ENCODE measurements around the gene FOXP1.
A peak's percentile ranks its signal among the peaks of the same experiment; 100 is the strongest.

FOXP1 gene

DNA sequence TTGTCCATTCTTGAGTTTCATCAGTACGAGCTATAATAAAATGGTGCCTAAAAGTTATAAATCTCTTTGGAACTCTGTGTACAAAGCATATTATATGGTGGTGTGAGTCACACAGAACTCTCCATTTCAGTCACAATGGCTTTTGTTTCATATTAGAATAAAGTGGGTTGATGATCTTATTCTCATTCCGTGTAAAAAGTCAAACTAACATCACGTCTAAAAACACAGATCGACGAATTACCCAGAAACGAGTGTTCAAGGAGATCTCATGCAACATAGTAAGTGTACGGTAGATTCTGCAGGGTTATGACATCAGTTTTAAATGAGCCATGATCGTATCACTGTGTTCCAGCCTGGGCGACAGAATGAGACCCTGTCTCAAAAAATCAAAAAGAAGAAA is 122.4 kb downstream of the FOXP1 start:
- DNase-seq (ENCODE audit: low spot score in 2 of 2) (no peak), ATAC-seq (peak; percentile 87)
- Mint-ChIP-seq H3K4me3 (peak overlapping the region; percentile 59), H3K9me3 (no peaks in the 10 kb centered on the region), H3K27ac (peak overlapping the region; percentile 94), H3K4me1 (peaks cover 35% of the 10 kb centered on the region), H3K36me3 (no peaks in the 10 kb centered on the region)

DNA sequence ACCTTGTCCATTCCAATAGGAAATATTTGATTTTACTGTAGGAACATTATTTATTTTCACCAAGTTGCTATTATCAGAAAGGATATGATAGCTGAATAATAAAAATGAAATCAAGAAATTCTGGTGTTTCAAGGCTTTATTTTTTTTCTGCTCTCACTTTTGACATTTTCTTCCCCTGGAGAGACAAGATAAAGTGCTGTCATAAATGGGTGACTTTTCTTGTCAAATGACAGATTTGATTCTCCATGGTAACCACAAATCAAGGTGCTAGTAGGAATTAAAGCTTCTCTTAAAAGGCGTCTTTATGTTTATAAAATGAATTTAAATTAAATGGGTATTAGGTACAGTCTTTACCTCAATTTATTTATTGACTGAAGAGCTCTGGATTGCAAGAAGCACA is 124.6 kb downstream of the FOXP1 start:
- H3K4me1 Mint-ChIP-seq: peaks cover 56% of the 10 kb centered on the region
- H3K27ac Mint-ChIP-seq: no peak overlapping the region
- no peaks in the 10 kb centered on the region for H3K9me3 Mint-ChIP-seq
- ATAC-seq (no peak), DNase-seq (ENCODE audit: low spot score in 2 of 2) (no peak)
- H3K4me3 Mint-ChIP-seq: no peak overlapping the region
- no peaks in the 10 kb centered on the region for H3K36me3 Mint-ChIP-seq

DNA sequence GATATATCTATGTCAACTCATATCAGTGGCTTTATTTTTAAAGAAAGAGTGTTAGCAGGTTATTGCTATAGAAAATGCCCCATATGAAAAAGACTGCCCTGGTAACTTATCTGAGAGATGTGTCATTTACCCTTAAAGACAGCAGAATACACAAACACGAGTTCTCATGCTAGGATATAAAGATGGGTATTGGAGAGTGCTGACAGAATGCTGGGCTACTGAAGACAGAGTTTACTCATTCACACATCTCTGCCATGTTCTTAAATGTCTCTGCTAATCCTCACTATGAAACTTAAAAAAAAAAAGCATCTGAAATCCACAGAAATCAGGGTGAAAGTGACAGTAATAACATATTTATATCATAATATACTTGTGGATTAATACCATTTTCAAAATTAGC is 126.7 kb downstream of the FOXP1 start:
- Mint-ChIP-seq H3K27ac (peak overlapping the region; percentile 77), H3K4me3 (peak overlapping the region; percentile 57)

DNA sequence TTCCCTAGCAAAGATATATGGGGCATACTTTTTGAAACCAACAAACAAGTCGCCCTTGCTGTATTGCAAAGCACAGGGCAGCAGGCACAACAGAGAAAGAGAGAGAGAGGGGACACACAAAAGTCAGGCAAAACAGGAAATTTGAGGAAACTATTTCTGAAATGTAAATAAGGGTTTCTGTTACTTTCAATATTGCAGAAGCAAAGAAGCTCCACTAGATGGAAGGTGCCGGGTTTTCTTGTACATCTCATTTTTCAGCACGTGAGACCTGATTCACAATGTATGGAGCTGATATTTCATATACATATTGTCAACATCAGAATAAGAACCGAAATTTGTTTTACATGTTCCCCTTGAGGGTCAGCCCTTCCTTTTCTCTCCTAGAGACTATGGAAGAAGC is 127.4 kb downstream of the FOXP1 start:
- Mint-ChIP-seq H3K27ac (peak overlapping the region; percentile 77), H3K4me3 (peak overlapping the region; percentile 57), H3K9me3 (no peaks in the 10 kb centered on the region), H3K36me3 (no peaks in the 10 kb centered on the region), H3K4me1 (peaks cover 68% of the 10 kb centered on the region)
- DNase-seq (ENCODE audit: low spot score in 2 of 2) (no peak), ATAC-seq (no peak)

More for the DNA sequence above, 126.7 kb downstream of the FOXP1 start:
- ATAC-seq (peak; percentile 71), DNase-seq (ENCODE audit: low spot score in 2 of 2) (no peak)
- H3K9me3 Mint-ChIP-seq: no peaks in the 10 kb centered on the region
- no peaks in the 10 kb centered on the region for H3K36me3 Mint-ChIP-seq
- peaks cover 70% of the 10 kb centered on the region for H3K4me1 Mint-ChIP-seq

GRCh38 chr3:71454512-71455403 is 128.8 kb downstream of the FOXP1 start:
- Mint-ChIP-seq H3K36me3 (no peaks in the 10 kb centered on the region), H3K9me3 (no peaks in the 10 kb centered on the region), H3K4me1 (peaks cover 66% of the 10 kb centered on the region), H3K4me3 (peak overlapping the region; percentile 57), H3K27ac (peak overlapping the region; percentile 80)
- ATAC-seq (peak; percentile 51), DNase-seq (ENCODE audit: low spot score in 2 of 2) (no peak)

- peaks cover 66% of the 10 kb centered on the region for H3K4me1 Mint-ChIP-seq
Measured at GRCh38 chr3:71453822-71454511, 129.6 kb downstream of the FOXP1 start.

DNA sequence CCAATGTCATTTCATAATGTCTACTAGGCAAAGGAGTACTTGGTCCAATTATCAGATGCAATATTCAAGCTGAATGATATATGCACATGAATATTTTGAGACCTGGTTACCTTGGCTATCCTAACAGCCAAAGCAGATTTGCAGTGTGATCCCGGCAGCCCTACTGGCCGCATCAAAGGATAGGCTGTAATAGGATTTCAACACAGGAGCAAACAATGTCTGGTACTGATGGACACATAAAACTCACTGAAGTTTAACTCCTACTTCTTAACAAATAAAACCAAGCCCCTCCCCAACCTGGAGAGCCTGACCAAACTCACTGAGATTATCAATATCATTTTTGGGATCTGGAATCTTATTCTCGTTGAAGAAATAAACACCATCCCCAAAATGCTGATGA is 130.2 kb downstream of the FOXP1 start:
- H3K27ac Mint-ChIP-seq: peak overlapping the region; percentile 76
- DNase-seq (ENCODE audit: low spot score in 2 of 2) (no peak), ATAC-seq (no peak)
- peaks cover 67% of the 10 kb centered on the region for H3K4me1 Mint-ChIP-seq
- H3K4me3 Mint-ChIP-seq: no peak overlapping the region
- no peaks in the 10 kb centered on the region for H3K36me3 Mint-ChIP-seq
- H3K9me3 Mint-ChIP-seq: no peaks in the 10 kb centered on the region

More at GRCh38 chr3:71453822-71454511, 129.6 kb downstream of the FOXP1 start:
- no peak for DNase-seq (ENCODE audit: low spot score in 2 of 2)
- H3K9me3 Mint-ChIP-seq: no peaks in the 10 kb centered on the region
- H3K36me3 Mint-ChIP-seq: no peaks in the 10 kb centered on the region
- H3K27ac Mint-ChIP-seq: peak overlapping the region; percentile 12
- ATAC-seq: no peak
- peak overlapping the region; percentile 57 for H3K4me3 Mint-ChIP-seq

- DNase-seq (ENCODE audit: low spot score in 2 of 2) (no peak), ATAC-seq (no peak)
- Mint-ChIP-seq H3K27ac (peak overlapping the region; percentile 76), H3K4me1 (peaks cover 69% of the 10 kb centered on the region), H3K4me3 (no peak overlapping the region), H3K9me3 (no peaks in the 10 kb centered on the region), H3K36me3 (no peaks in the 10 kb centered on the region)
Measured at GRCh38 chr3:71451812-71452211, 131.7 kb downstream of the FOXP1 start.

DNA sequence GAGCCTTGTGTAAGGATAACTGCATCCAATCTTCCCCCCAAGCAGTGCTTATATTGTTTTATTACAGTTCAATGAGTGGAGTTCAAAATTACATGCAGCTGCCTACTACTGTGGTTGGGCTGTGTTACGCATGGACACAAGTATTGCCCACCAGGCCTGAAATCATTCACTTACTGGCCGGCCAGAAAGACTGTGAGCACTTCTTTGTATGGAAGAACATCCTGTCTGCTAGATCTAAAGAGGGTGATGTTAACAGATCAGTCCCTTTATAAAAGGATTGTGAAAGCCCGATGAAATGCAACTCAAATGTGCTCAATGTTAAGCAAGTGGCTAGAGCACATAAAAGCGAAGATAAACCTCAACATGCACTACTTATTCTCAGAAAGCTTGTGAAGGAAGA is 132.5 kb downstream of the FOXP1 start:
- no peaks in the 10 kb centered on the region for H3K36me3 Mint-ChIP-seq
- H3K27ac Mint-ChIP-seq: peak overlapping the region; percentile 26
- H3K4me3 Mint-ChIP-seq: peak overlapping the region; percentile 7
- H3K4me1 Mint-ChIP-seq: peaks cover 69% of the 10 kb centered on the region
- no peaks in the 10 kb centered on the region for H3K9me3 Mint-ChIP-seq
- DNase-seq (ENCODE audit: low spot score in 2 of 2): no peak
- no peak for ATAC-seq

DNA sequence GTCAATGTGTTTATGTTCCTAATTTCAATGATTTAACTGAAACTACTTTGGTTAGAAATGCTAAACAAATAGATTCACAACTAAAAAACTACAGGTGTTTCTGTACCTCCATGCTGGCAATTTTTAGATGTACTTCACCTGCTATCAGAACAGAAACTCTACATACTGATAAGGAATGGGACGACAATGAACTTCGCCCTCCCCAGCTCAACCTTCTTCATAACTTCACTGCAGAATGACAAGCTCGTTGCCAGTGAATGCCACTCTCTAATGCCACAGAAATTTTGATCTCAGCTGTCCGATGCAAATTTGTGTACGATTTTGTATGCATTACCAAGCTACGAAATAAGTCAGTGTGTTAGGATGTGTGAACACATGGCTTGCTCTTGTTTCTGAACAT is 133.4 kb downstream of the FOXP1 start:
- H3K9me3 Mint-ChIP-seq: no peaks in the 10 kb centered on the region
- H3K36me3 Mint-ChIP-seq: no peaks in the 10 kb centered on the region
- no peak overlapping the region for H3K4me3 Mint-ChIP-seq
- H3K4me1 Mint-ChIP-seq: peaks cover 66% of the 10 kb centered on the region
- no peak overlapping the region for H3K27ac Mint-ChIP-seq
- DNase-seq (ENCODE audit: low spot score in 2 of 2) (no peak), ATAC-seq (no peak)

DNA sequence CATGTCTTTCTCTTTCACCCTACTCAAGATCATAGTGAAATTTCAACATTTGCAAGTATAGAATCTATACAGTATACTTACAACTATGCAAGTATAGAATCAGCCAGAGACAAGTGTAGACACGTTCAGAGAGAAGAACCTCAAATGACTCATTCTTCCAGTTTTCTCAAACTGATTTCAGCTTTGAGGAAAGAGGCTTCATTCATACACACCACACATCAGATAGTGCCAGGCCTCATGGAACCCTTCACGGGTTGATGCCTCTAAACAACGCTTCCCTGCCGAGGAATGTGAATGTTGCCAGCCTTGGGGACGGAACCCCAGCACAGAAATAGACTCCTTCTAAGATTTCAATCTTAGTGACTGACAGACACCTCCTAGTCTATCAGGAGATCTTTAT is 135.7 kb downstream of the FOXP1 start:
- DNase-seq (ENCODE audit: low spot score in 2 of 2) (no peak), ATAC-seq (peak; percentile 79)
- H3K4me3 Mint-ChIP-seq: no peak overlapping the region
- H3K9me3 Mint-ChIP-seq: no peaks in the 10 kb centered on the region
- H3K27ac Mint-ChIP-seq: peak overlapping the region; percentile 76
- H3K4me1 Mint-ChIP-seq: peaks cover 68% of the 10 kb centered on the region
- peaks cover 4% of the 10 kb centered on the region for H3K36me3 Mint-ChIP-seq

DNA sequence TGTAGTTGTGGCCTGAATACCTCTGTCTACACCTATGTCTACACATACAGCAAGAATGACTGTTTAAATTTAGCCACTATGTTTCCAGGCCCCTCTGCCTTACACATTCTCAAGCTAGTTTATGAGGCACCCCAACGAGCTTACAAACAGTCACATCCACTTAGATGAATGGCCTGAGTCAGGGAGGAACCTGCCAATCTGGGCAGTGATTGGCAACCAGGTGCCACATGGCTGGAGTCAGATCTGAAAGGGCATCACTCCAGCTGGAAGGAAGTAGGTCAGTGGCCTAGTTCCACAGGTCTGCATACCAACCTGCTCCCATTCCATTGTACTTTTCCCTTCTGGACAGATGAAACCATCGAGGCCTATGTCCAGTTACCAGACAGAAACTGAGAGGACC is 136.3 kb downstream of the FOXP1 start:
- Mint-ChIP-seq H3K36me3 (peaks cover 4% of the 10 kb centered on the region), H3K4me3 (no peak overlapping the region), H3K4me1 (peaks cover 66% of the 10 kb centered on the region), H3K27ac (peak overlapping the region; percentile 76), H3K9me3 (no peaks in the 10 kb centered on the region)
- ATAC-seq (peak; percentile 25), DNase-seq (ENCODE audit: low spot score in 2 of 2) (no peak)

DNA sequence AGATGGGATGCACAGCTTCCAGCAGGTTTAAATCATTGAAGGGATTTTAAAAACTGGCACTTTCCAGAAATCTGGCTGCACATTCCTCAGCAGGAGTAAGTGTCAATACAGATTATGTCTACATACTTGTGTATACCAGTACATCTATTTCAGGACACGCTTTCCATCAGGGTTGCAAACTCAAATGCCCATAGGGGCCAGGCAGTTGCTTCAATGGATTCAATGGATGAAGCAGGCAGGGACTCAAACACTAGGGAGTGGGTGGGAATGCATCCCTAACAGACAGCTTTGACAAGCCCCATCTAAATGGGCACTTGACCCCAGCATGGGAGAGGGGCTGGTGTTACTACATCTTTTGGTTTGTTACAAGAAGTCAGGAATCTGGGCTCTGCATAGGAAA is 136.8 kb downstream of the FOXP1 start:
- ATAC-seq: no peak
- H3K4me1 Mint-ChIP-seq: peaks cover 67% of the 10 kb centered on the region
- DNase-seq (ENCODE audit: low spot score in 2 of 2): no peak
- H3K4me3 Mint-ChIP-seq: no peak overlapping the region
- H3K36me3 Mint-ChIP-seq: peaks cover 4% of the 10 kb centered on the region
- peak overlapping the region; percentile 76 for H3K27ac Mint-ChIP-seq
- H3K9me3 Mint-ChIP-seq: no peaks in the 10 kb centered on the region

DNA sequence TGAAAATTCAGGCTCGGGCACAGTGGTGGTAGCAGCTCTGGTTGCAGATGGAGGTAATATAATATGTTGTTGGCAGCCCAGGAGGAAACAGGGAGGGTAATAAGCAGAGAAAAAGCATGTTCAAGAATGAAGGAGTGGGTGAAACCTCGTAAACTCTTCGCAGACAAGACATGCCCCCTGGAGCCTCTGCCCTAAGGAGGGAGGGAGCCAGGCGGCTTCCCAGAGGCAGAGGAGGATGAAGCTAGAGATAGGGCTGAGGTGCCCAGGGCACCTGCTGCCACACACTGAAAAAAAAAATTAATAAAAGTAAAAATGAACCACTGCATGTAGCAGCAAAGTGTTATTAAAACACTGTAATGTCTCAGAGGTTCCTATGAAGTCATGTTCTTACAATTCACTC is 137.3 kb downstream of the FOXP1 start:
- Mint-ChIP-seq H3K36me3 (peaks cover 4% of the 10 kb centered on the region), H3K27ac (peak overlapping the region; percentile 76), H3K4me3 (no peak overlapping the region), H3K9me3 (no peaks in the 10 kb centered on the region), H3K4me1 (peaks cover 68% of the 10 kb centered on the region)
- no peak for DNase-seq (ENCODE audit: low spot score in 2 of 2)
- ATAC-seq: no peak

- no peak for ATAC-seq
- Mint-ChIP-seq H3K4me3 (peak overlapping the region; percentile 73), H3K36me3 (peaks cover 4% of the 10 kb centered on the region), H3K4me1 (peaks cover 77% of the 10 kb centered on the region), H3K27ac (peak overlapping the region; percentile 94), H3K9me3 (no peaks in the 10 kb centered on the region)
- no peak for DNase-seq (ENCODE audit: low spot score in 2 of 2)
Measured at GRCh38 chr3:71444861-71445259, 138.7 kb downstream of the FOXP1 start.

Data from stimulated activated effector memory CD8-positive, alpha-beta T cell treated with anti-CD3 and anti-CD28 coated beads, Interleukin-12 subunit alpha, Interleukin-12 subunit beta, amount 100 ng/mL, for 72 hours (primary cell).